ENCODE measurements around the gene FBXL14.
A peak's percentile ranks its signal among the peaks of the same experiment; 100 is the strongest.
"Not testable (repeated sequence)": the region's sequence is repeated elsewhere in the genome, so short reads cannot be mapped to it uniquely, and the experiment has no call there.

FBXL14 gene

GRCh38 chr12:1607940-1608712 is 13.7 kb upstream of the FBXL14 start:
- Histone ChIP-seq H3K27me3 (replicated peaks; ENCODE audit: control insufficient read depth, insufficient read depth, low read length, poor library complexity, severe bottlenecking) (no peaks in the 10 kb centered on the region), H3K27ac (ENCODE audit: insufficient read depth, low read length, poor library complexity, severe bottlenecking) (no peak overlapping the region), H3K4me3 (ENCODE audit: insufficient read depth, low read depth, low read length, poor library complexity, severe bottlenecking) (no peak overlapping the region), H3K9me3 (ENCODE audit: control insufficient read depth, low read length) (no peaks in the 10 kb centered on the region), H3K4me1 (ENCODE audit: control insufficient read depth, insufficient read depth, low read length, poor library complexity, severe bottlenecking) (peaks cover 5% of the 10 kb centered on the region), H3K36me3 (ENCODE audit: control insufficient read depth, insufficient read depth, low read length) (no peaks in the 10 kb centered on the region)
- no peak for DNase-seq

GRCh38 chr12:1606021-1606622 is 11.7 kb upstream of the FBXL14 start:
- Histone ChIP-seq H3K4me1 (ENCODE audit: control insufficient read depth, insufficient read depth, low read length, poor library complexity, severe bottlenecking) (peaks cover 10% of the 10 kb centered on the region), H3K27ac (ENCODE audit: insufficient read depth, low read length, poor library complexity, severe bottlenecking) (no peak overlapping the region)
- peak; percentile 23 to 40 (median 36) for DNase-seq

DNA sequence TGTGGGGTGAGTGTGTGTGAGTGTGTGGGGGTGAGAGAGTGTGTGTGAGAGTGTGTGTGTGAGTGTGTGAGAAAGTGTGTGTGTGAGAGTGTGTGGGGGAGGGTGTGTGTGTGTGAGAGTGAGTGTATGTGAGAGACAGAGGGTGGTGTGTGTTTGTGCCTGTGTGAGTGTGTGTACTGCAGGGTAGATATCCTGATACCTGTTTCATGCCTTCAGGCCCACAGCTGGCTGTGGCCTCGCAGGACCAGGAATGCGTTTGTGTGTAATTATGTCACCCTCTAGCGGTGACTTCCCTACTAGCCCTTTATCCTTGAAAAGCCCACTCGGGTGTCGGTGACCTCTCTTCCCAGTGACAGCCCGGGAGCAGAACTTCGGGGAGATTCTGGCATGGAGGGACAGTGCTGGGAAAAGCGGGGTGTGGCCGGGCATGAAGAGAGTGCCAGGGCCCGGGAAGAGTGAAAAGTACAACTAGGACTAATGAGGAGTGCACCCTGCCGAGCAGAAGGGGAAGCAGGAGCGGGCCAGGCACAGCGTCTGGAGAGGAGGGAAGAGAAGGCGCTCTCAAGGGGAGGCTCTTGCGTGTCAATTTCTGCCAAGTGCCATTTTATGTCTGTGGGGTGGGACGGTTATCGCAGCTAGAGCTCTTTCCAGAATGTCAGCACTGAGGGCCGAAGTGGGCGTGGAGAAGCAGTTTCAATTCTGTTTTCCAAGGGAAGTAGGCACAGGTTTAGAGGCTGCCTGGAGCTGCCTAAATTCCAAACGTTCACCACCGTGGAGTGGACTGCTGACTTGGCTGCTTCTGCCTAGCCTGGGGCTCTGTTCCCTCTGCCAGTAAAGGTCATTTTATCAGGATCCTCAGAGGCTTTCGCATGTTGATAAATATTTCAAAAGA is 11.0 kb upstream of the FBXL14 start:
- Histone ChIP-seq H3K27me3 (replicated peaks; ENCODE audit: control insufficient read depth, insufficient read depth, low read length, poor library complexity, severe bottlenecking) (no peaks in the 10 kb centered on the region), H3K4me1 (ENCODE audit: control insufficient read depth, insufficient read depth, low read length, poor library complexity, severe bottlenecking) (peaks cover 11% of the 10 kb centered on the region), H3K36me3 (ENCODE audit: control insufficient read depth, insufficient read depth, low read length) (no peaks in the 10 kb centered on the region), H3K9me3 (ENCODE audit: control insufficient read depth, low read length) (no peaks in the 10 kb centered on the region), H3K27ac (ENCODE audit: insufficient read depth, low read length, poor library complexity, severe bottlenecking) (no peak overlapping the region), H3K4me3 (ENCODE audit: insufficient read depth, low read depth, low read length, poor library complexity, severe bottlenecking) (peak overlapping the region; percentile 39)
- DNase-seq = peak; percentile 25 to 45 (median 26)

More at GRCh38 chr12:1606021-1606622, 11.7 kb upstream of the FBXL14 start:
- H3K4me3 ChIP-seq (ENCODE audit: insufficient read depth, low read depth, low read length, poor library complexity, severe bottlenecking) = peak overlapping the region; percentile 39
- no peaks in the 10 kb centered on the region for H3K36me3 ChIP-seq (ENCODE audit: control insufficient read depth, insufficient read depth, low read length)
- no peaks in the 10 kb centered on the region for H3K9me3 ChIP-seq (ENCODE audit: control insufficient read depth, low read length)
- no peaks in the 10 kb centered on the region for H3K27me3 ChIP-seq (replicated peaks; ENCODE audit: control insufficient read depth, insufficient read depth, low read length, poor library complexity, severe bottlenecking)

DNA sequence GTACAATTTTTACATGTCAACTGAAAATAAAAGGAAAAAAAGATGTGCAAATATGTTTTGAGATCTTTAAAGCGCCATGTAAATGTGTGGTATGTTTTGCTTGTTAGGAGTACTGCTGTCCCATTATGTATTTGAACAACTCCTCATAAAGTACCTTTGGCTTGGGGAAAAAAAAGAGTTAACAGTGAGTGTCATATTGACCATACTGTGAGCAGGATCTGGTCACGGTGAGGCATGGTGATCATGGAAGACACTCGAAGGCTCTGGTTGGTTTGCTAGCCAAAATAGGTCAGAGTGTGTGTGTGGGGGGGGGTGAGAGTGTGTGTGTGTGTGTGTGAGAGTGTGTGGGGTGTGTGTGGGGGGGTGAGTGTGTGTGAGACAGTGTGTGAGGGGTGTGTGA is 10.1 kb upstream of the FBXL14 start:
- H3K36me3 ChIP-seq (ENCODE audit: control insufficient read depth, insufficient read depth, low read length) = no peaks in the 10 kb centered on the region
- H3K27ac ChIP-seq (ENCODE audit: insufficient read depth, low read length, poor library complexity, severe bottlenecking) = no peak overlapping the region
- H3K4me1 ChIP-seq (ENCODE audit: control insufficient read depth, insufficient read depth, low read length, poor library complexity, severe bottlenecking) = peaks cover 11% of the 10 kb centered on the region
- no peak for DNase-seq
- no peaks in the 10 kb centered on the region for H3K9me3 ChIP-seq (ENCODE audit: control insufficient read depth, low read length)
- H3K4me3 ChIP-seq (ENCODE audit: insufficient read depth, low read depth, low read length, poor library complexity, severe bottlenecking) = no peak overlapping the region
- H3K27me3 ChIP-seq (replicated peaks; ENCODE audit: control insufficient read depth, insufficient read depth, low read length, poor library complexity, severe bottlenecking) = no peaks in the 10 kb centered on the region

- no peak overlapping the region for H3K4me3 ChIP-seq (ENCODE audit: insufficient read depth, low read depth, low read length, poor library complexity, severe bottlenecking)
- no peak overlapping the region for H3K27ac ChIP-seq (ENCODE audit: insufficient read depth, low read length, poor library complexity, severe bottlenecking)
- DNase-seq = no peak
- H3K9me3 ChIP-seq (ENCODE audit: control insufficient read depth, low read length) = no peaks in the 10 kb centered on the region
- H3K27me3 ChIP-seq (replicated peaks; ENCODE audit: control insufficient read depth, insufficient read depth, low read length, poor library complexity, severe bottlenecking) = no peaks in the 10 kb centered on the region
- no peaks in the 10 kb centered on the region for H3K36me3 ChIP-seq (ENCODE audit: control insufficient read depth, insufficient read depth, low read length)
- peaks cover 11% of the 10 kb centered on the region for H3K4me1 ChIP-seq (ENCODE audit: control insufficient read depth, insufficient read depth, low read length, poor library complexity, severe bottlenecking)
Measured at GRCh38 chr12:1603269-1603993, 9.1 kb upstream of the FBXL14 start.

GRCh38 chr12:1602706-1603105 is 8.3 kb upstream of the FBXL14 start:
- H3K36me3 ChIP-seq (ENCODE audit: control insufficient read depth, insufficient read depth, low read length); H3K4me3 ChIP-seq (ENCODE audit: insufficient read depth, low read depth, low read length, poor library complexity, severe bottlenecking); DNase-seq; H3K27me3 ChIP-seq (replicated peaks; ENCODE audit: control insufficient read depth, insufficient read depth, low read length, poor library complexity, severe bottlenecking); H3K9me3 ChIP-seq (ENCODE audit: control insufficient read depth, low read length): not testable (repeated sequence)
- H3K27ac ChIP-seq (ENCODE audit: insufficient read depth, low read length, poor library complexity, severe bottlenecking) = peak overlapping the region; percentile 72
- H3K4me1 ChIP-seq (ENCODE audit: control insufficient read depth, insufficient read depth, low read length, poor library complexity, severe bottlenecking) = peaks cover 11% of the 10 kb centered on the region

- no peaks in the 10 kb centered on the region for H3K9me3 ChIP-seq (ENCODE audit: control insufficient read depth, low read length)
- no peak overlapping the region for H3K27ac ChIP-seq (ENCODE audit: insufficient read depth, low read length, poor library complexity, severe bottlenecking)
- H3K4me1 ChIP-seq (ENCODE audit: control insufficient read depth, insufficient read depth, low read length, poor library complexity, severe bottlenecking) = peaks cover 15% of the 10 kb centered on the region
- DNase-seq = no peak
- H3K36me3 ChIP-seq (ENCODE audit: control insufficient read depth, insufficient read depth, low read length) = no peaks in the 10 kb centered on the region
- no peak overlapping the region for H3K4me3 ChIP-seq (ENCODE audit: insufficient read depth, low read depth, low read length, poor library complexity, severe bottlenecking)
- no peaks in the 10 kb centered on the region for H3K27me3 ChIP-seq (replicated peaks; ENCODE audit: control insufficient read depth, insufficient read depth, low read length, poor library complexity, severe bottlenecking)
Measured at GRCh38 chr12:1598757-1599156, 4.4 kb upstream of the FBXL14 start.

DNA sequence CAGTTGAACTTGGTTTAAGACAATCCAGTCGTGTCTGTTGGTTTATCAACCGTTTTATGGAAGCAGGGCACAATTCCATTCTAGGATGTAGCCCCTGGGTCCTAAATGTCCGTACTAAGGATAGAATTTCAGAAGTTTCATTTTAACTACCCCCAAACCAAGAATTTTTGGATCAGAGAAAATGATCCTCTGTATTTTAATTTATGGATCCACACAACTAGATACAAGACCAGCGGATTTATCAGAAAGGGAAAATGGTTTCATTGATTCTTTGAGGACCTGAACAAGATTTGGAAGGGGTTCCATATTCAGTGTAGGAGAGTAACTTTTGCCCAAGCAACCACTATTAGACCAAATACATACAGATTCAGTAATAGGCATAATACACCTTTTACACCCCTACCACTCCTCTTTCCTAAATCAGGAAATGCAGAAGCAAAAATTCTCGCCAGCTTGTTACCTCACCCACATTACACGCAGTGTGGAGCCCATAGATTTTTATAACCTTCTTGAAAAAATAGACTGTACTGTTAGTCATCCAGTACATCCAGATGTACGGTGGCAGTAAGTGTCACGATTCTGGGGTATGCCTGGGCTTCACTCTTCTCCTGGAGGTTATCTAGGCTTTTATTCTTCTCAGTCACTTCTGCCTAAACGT is 1.4 kb upstream of the FBXL14 start:
- DNase-seq = no peak
- H3K27ac ChIP-seq (ENCODE audit: insufficient read depth, low read length, poor library complexity, severe bottlenecking) = peak overlapping the region; percentile 81
- no peaks in the 10 kb centered on the region for H3K27me3 ChIP-seq (replicated peaks; ENCODE audit: control insufficient read depth, insufficient read depth, low read length, poor library complexity, severe bottlenecking)
- peak overlapping the region; percentile 53 for H3K4me3 ChIP-seq (ENCODE audit: insufficient read depth, low read depth, low read length, poor library complexity, severe bottlenecking)
- H3K36me3 ChIP-seq (ENCODE audit: control insufficient read depth, insufficient read depth, low read length) = no peaks in the 10 kb centered on the region
- no peaks in the 10 kb centered on the region for H3K9me3 ChIP-seq (ENCODE audit: control insufficient read depth, low read length)
- peaks cover 20% of the 10 kb centered on the region for H3K4me1 ChIP-seq (ENCODE audit: control insufficient read depth, insufficient read depth, low read length, poor library complexity, severe bottlenecking)

- Histone ChIP-seq H3K4me3 (ENCODE audit: insufficient read depth, low read depth, low read length, poor library complexity, severe bottlenecking) (peak overlapping the region; percentile 53), H3K27me3 (replicated peaks; ENCODE audit: control insufficient read depth, insufficient read depth, low read length, poor library complexity, severe bottlenecking) (no peaks in the 10 kb centered on the region)
- DNase-seq = no peak
Measured at GRCh38 chr12:1595026-1595561, 713 bp upstream of the FBXL14 start.

More at GRCh38 chr12:1595026-1595561, 713 bp upstream of the FBXL14 start:
- no peaks in the 10 kb centered on the region for H3K36me3 ChIP-seq (ENCODE audit: control insufficient read depth, insufficient read depth, low read length)
- H3K4me1 ChIP-seq (ENCODE audit: control insufficient read depth, insufficient read depth, low read length, poor library complexity, severe bottlenecking) = peaks cover 27% of the 10 kb centered on the region
- no peaks in the 10 kb centered on the region for H3K9me3 ChIP-seq (ENCODE audit: control insufficient read depth, low read length)
- peak overlapping the region; percentile 81 for H3K27ac ChIP-seq (ENCODE audit: insufficient read depth, low read length, poor library complexity, severe bottlenecking)
